NCI-H345 treated with DMSO at 0.1 percent for 48 hours (cell line): Measurements from ENCODE around the gene CDR2L.
"Not testable (repeated sequence)": the region's sequence is repeated elsewhere in the genome, so short reads cannot be mapped to it uniquely, and the experiment has no call there.

ENCODE experiments used
- DNase-seq: peaks from one replicate; lab custom pipeline; 2025; ENCODE audit not compliant: unreplicated experiment; lab: John Stamatoyannopoulos, UW

The CDR2L gene

GRCh38 chr17:75009139-75009724 is 21.8 kb downstream of the CDR2L start:
- DNase-seq = no peak

GRCh38 chr17:75010683-75011400 is 23.4 kb downstream of the CDR2L start:
- DNase-seq = no peak

- DNase-seq = no peak
Measured at GRCh38 chr17:75011401-75012095, 24.1 kb downstream of the CDR2L start.

- DNase-seq = no peak
Measured at GRCh38 chr17:75012096-75012345, 24.6 kb downstream of the CDR2L start.

- DNase-seq = peak; percentile 84
Measured at GRCh38 chr17:75012346-75013091, 25.1 kb downstream of the CDR2L start, which contains the start of gene MRPL58. TSS of gene MRPL58 (plus strand) at chr17:75012670. CDS start at chr17:75012687, 17 bp downstream.

- no peak for DNase-seq
Measured at GRCh38 chr17:75013092-75013559, 25.7 kb downstream of the CDR2L start.

GRCh38 chr17:75019146-75019545 is 31.7 kb downstream of the CDR2L start:
- DNase-seq = no peak

GRCh38 chr17:75019710-75020109 is 32.3 kb downstream of the CDR2L start:
- no peak for DNase-seq

- no peak for DNase-seq
Measured at GRCh38 chr17:75020331-75021110, 33.1 kb downstream of the CDR2L start.

GRCh38 chr17:75024686-75025397 is 37.4 kb downstream of the CDR2L start:
- no peak for DNase-seq

GRCh38 chr17:75025398-75025734 is 37.9 kb downstream of the CDR2L start:
- DNase-seq = not testable (repeated sequence)

- not testable (repeated sequence) for DNase-seq
Measured at GRCh38 chr17:75026650-75027049, 39.2 kb downstream of the CDR2L start.

- no peak for DNase-seq
Measured at GRCh38 chr17:75030161-75030560, 42.7 kb downstream of the CDR2L start.

- DNase-seq = peak; percentile 84
Measured at GRCh38 chr17:75031972-75032719, 44.7 kb downstream of the CDR2L start.

GRCh38 chr17:75032720-75033280 is 45.4 kb downstream of the CDR2L start:
- no peak for DNase-seq

GRCh38 chr17:75033346-75034235 is 46.2 kb downstream of the CDR2L start:
- peak; percentile 94 for DNase-seq

GRCh38 chr17:75034236-75034908 is 46.9 kb downstream of the CDR2L start:
- peak; percentile 89 for DNase-seq
